Adrenal gland (tissue), 5 donors: Measurements from ENCODE around the gene GNLY.

ENCODE experiments used
- CTCF ChIP-seq, 6 experiments: fragments of 450-650 bp in 4 of 6; fragments of 200-600 bp in 2 of 6; sonication (generic) in 1 of 6; IDR thresholded peaks; 1 replicate in 5 of 6; 2 replicates in 1 of 6; pipeline versions ENCODE4 v1.5.1 to v1.8.0; 2016 to 2021; ENCODE audit warnings: antibody characterized with exemption in 6 of 6, mild to moderate bottlenecking in 2 of 6, moderate library complexity in 1 of 6
- POLR2A ChIP-seq, 2 donors: fragments of 450-650 bp; IDR thresholded peaks; one replicate each; pipeline ENCODE4 v1.6.1; 2017; ENCODE audit warnings: antibody characterized with exemption in 2 of 2, mild to moderate bottlenecking in 2 of 2, moderate library complexity in 1 of 2
- donor health status: DM: no; HTN: no; CAD: no.

- no peak for TF ChIP-seq POLR2A (IDR thresholded peaks at IDR 0.05)
- no peak for TF ChIP-seq CTCF (IDR thresholded peaks at IDR 0.05)
Observed at GRCh38 chr2:85711578-85712060, 17.5 kb downstream of the GNLY start.
